Uterus (tissue), 4 donors: ENCODE results near the gene KIAA1549. TPM values are rescaled to one million over a fixed set of nuclear protein-coding genes. Genes with fewer than 3 reads are reported as not detected.

Source experiments
- DNase-seq, 2 donors: peaks; one replicate each; pipeline ENCODE4 v3.0.0-alpha.2; 2019 to 2020
- H3K27ac ChIP-seq, 2 donors: fragments of 200-600 bp; sonication (generic); 1 replicate in 1 of 2; 2 replicates in 1 of 2; pipeline ENCODE4 v1.5.1; 2016 to 2018
- H3K27me3 ChIP-seq, 2 donors: fragments of 200-600 bp; sonication (generic); one replicate each; pipeline ENCODE4 v1.5.1; 2018 to 2019; ENCODE audit warnings: control low read depth in 1 of 2
- H3K36me3 ChIP-seq, 2 donors: fragments of 200-600 bp; sonication (generic); one replicate each; pipeline ENCODE4 v1.5.1; 2019; ENCODE audit warnings: control low read depth in 1 of 2
- H3K4me1 ChIP-seq, 2 donors: fragments of 200-600 bp; sonication (generic); one replicate each; pipeline ENCODE4 v1.5.1; 2018 to 2019; ENCODE audit warnings: control low read depth in 1 of 2
- H3K4me3 ChIP-seq, 2 donors: fragments of 200-600 bp; sonication (generic); 1 replicate in 1 of 2; 2 replicates in 1 of 2; pipeline ENCODE4 v1.5.1; 2018 to 2019; ENCODE audit warnings: mild to moderate bottlenecking in 1 of 2
- H3K9me3 ChIP-seq, 2 donors: fragments of 200-600 bp; sonication (generic); one replicate each; pipeline ENCODE4 v1.5.1; 2019; ENCODE audit warnings: control low read depth in 1 of 2
- CTCF ChIP-seq, 4 experiments: fragments of 200-600 bp in 2 of 4; fragments of 450-650 bp in 2 of 4; sonication (generic) in 2 of 4; IDR thresholded peaks; one replicate each; pipeline ENCODE4 v1.5.1; 2016 to 2019; ENCODE audit warnings: antibody characterized with exemption in 4 of 4, mild to moderate bottlenecking in 2 of 4, moderate library complexity in 1 of 4
- POLR2A ChIP-seq, 2 donors: fragments of 450-650 bp; IDR thresholded peaks; one replicate each; pipeline ENCODE4 v1.6.1; 2016; ENCODE audit warnings: antibody characterized with exemption in 2 of 2, mild to moderate bottlenecking in 1 of 2, moderate library complexity in 1 of 2
- intact Hi-C: fragments of 100-400 bp; cut with DNase I; formaldehyde crosslinking; loops from one replicate; pipeline ENCODE4 v1.15.1; 2023; ENCODE audit warnings: low total_unique reads
- total RNA-seq, 4 donors: library from RNA; depleted of rRNA in 3 of 4; stranded (reverse); fragments of >200 nt in 3 of 4; gene quantifications; one replicate each; pipeline versions ENCODE4 v1.1.0 to v1.2.4, GENCODE V29; 2014 to 2023
- donor health status: DM: yes; HTN: yes; CAD: no.

The KIAA1549 gene
- total RNA-seq, 4 donors from 2014 or later = 1.2 to 8.6 (median 3.8) TPM

- Histone ChIP-seq H3K4me1 (peaks cover 0 to 4% of the 10 kb centered on the region in 2 donors), H3K36me3 (no peaks in the 10 kb centered on the region), H3K27me3 (no peaks in the 10 kb centered on the region), H3K27ac (no peak overlapping the region), H3K9me3 (no peaks in the 10 kb centered on the region), H3K4me3 (no peak overlapping the region)
- TF ChIP-seq POLR2A (IDR thresholded peaks at IDR 0.05) = no peak
- TF ChIP-seq CTCF (IDR thresholded peaks at IDR 0.05) = peak; percentile 40 to 67 (median 62)
- intact Hi-C loops = no loop called here
- no peak for DNase-seq
Observed at GRCh38 chr7:138886501-138886917, 94.7 kb downstream of the KIAA1549 start.

- Histone ChIP-seq H3K27me3 (no peaks in the 10 kb centered on the region), H3K36me3 (no peaks in the 10 kb centered on the region), H3K4me1 (peaks cover 0 to 2% of the 10 kb centered on the region in 2 donors), H3K27ac (no peak overlapping the region), H3K9me3 (no peaks in the 10 kb centered on the region), H3K4me3 (no peak overlapping the region)
- TF ChIP-seq CTCF (IDR thresholded peaks at IDR 0.05) = no peak
- TF ChIP-seq POLR2A (IDR thresholded peaks at IDR 0.05) = no peak
- no peak for DNase-seq
- intact Hi-C loops = no loop called here
Observed at GRCh38 chr7:138885383-138886147, 95.6 kb downstream of the KIAA1549 start.

- Histone ChIP-seq H3K36me3 (no peaks in the 10 kb centered on the region), H3K4me3 (no peak overlapping the region), H3K9me3 (no peaks in the 10 kb centered on the region), H3K27ac (no peak overlapping the region), H3K4me1 (no peaks in the 10 kb centered on the region), H3K27me3 (no peaks in the 10 kb centered on the region)
- no peak for DNase-seq
- TF ChIP-seq POLR2A (IDR thresholded peaks at IDR 0.05) = no peak
- TF ChIP-seq CTCF (IDR thresholded peaks at IDR 0.05) = no peak
- intact Hi-C loops = no loop called here
Observed at GRCh38 chr7:138882249-138882648, 98.9 kb downstream of the KIAA1549 start.

- Histone ChIP-seq H3K9me3 (no peaks in the 10 kb centered on the region), H3K27me3 (no peaks in the 10 kb centered on the region), H3K4me1 (no peaks in the 10 kb centered on the region), H3K36me3 (no peaks in the 10 kb centered on the region), H3K27ac (no peak overlapping the region), H3K4me3 (no peak overlapping the region)
- no peak for DNase-seq
- intact Hi-C loops = no loop called here
- TF ChIP-seq CTCF (IDR thresholded peaks at IDR 0.05) = no peak
- no peak for TF ChIP-seq POLR2A (IDR thresholded peaks at IDR 0.05)
Observed at GRCh38 chr7:138881579-138882188, 99.5 kb downstream of the KIAA1549 start.

- H3K4me1 ChIP-seq = no peaks in the 10 kb centered on the region
- no peaks in the 10 kb centered on the region for H3K36me3 ChIP-seq
- intact Hi-C loops = no loop called here
- no peak for DNase-seq
- TF ChIP-seq POLR2A (IDR thresholded peaks at IDR 0.05) (no peak), CTCF (IDR thresholded peaks at IDR 0.05) (no peak)
- H3K9me3 ChIP-seq = no peaks in the 10 kb centered on the region
- no peak overlapping the region for H3K27ac ChIP-seq
- no peaks in the 10 kb centered on the region for H3K27me3 ChIP-seq
- no peak overlapping the region for H3K4me3 ChIP-seq
Observed at GRCh38 chr7:138880881-138881578, 100.2 kb downstream of the KIAA1549 start.
